GM12875 (cell line): ENCODE measurements around the gene KIF26B.

ENCODE experiments used
- H3K4me3 ChIP-seq: one replicate; pipeline ENCODE4 v1.5.1; 2011; ENCODE audit warnings: low read depth, low read length, control low read depth
- TF ChIP-seq, protein P1 (sequence below): IDR thresholded peaks from 2 replicates; pipeline ENCODE4 v1.5.1; 2011; ENCODE audit warnings: low read depth, mild to moderate bottlenecking, control low read depth, inconsistent platforms, low read length, moderate library complexity, borderline replicate concordance; ENCODE audit not compliant: insufficient read depth

Gene KIF26B

DNA sequence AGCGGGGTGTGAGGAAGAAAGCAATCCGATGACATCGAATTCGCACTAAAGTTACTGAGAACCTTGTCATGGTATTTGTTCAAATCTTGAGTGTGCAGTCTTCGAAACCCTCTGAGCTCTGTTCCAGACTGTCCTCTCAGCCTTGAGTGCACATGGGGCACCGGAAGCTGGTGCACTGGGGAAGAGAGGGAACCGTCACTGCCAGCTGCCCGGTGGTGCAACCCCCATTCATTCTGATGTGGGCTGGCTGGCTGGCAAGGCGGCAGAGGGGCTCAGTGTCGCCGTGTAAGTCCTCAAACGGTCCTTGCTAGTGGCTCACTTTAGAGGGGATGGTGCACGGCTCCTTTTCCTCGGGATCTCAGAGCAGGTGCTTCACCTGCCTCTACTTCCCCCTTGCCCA is 137.4 kb downstream of the KIF26B start:
- no peak overlapping the region for H3K4me3 ChIP-seq
- TF ChIP-seq, protein P1, sequence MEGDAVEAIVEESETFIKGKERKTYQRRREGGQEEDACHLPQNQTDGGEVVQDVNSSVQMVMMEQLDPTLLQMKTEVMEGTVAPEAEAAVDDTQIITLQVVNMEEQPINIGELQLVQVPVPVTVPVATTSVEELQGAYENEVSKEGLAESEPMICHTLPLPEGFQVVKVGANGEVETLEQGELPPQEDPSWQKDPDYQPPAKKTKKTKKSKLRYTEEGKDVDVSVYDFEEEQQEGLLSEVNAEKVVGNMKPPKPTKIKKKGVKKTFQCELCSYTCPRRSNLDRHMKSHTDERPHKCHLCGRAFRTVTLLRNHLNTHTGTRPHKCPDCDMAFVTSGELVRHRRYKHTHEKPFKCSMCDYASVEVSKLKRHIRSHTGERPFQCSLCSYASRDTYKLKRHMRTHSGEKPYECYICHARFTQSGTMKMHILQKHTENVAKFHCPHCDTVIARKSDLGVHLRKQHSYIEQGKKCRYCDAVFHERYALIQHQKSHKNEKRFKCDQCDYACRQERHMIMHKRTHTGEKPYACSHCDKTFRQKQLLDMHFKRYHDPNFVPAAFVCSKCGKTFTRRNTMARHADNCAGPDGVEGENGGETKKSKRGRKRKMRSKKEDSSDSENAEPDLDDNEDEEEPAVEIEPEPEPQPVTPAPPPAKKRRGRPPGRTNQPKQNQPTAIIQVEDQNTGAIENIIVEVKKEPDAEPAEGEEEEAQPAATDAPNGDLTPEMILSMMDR = no peak

DNA sequence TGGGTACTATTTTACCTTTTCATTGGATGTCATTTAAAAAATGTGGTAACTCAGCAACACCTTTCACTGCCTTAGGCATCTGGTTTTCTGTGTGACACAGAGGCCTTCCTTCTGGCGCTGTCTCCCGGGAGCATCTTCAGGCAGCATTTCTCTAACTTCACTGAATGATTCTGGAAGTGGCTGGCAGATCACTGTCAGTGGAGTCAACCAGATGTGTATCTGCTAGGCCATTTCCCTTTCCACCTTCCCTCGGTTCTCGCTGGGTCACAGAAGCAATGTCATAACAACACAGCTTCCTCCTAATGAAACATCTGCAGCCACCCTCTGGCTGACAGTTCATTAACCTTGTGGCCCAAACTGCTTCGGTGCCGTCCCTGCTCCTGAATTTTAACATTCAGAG is 137.8 kb downstream of the KIF26B start:
- H3K4me3 ChIP-seq = no peak overlapping the region
- TF ChIP-seq, protein P1 = no peak

DNA sequence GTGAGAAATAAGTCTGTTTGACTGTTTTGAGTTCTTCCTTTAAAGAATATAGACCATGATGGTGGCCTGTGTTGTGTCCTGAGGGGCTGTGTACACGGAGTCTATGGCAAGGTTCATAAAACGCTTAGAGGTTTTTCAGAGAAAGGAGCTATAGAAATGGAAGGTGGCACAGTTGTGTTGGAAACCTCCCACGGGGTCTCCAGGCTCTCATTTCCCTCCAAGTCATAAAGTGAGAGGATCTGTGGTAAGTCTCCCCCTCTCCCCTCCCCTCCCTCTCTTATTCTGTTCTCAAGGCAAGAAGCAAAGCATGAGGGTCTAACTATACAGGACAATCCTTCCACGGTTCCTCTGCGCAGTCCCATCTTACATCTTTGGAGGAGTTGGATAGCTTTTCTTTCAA is 139.2 kb downstream of the KIF26B start:
- TF ChIP-seq, protein P1 = no peak
- H3K4me3 ChIP-seq = no peak overlapping the region

DNA sequence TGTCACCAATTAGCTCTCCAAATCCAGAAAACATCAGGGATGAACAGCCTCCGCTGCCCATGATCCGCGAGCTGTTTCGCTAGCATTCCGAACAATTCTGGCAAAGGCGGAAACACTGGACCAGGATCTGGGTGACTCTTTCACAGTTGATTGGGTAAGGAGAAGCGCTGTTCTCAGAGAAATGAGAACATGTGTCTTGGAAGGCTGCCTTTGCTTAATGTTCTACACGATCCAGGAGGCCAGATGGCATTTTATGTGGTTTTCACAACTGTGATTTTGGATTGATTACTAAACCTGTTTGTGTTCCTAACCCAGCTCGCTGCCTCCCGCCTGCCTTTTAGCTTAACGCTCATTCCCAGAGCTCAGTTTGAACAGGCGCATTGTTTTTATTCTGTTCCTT is 144.0 kb downstream of the KIF26B start:
- TF ChIP-seq, protein P1 = no peak
- no peak overlapping the region for H3K4me3 ChIP-seq

DNA sequence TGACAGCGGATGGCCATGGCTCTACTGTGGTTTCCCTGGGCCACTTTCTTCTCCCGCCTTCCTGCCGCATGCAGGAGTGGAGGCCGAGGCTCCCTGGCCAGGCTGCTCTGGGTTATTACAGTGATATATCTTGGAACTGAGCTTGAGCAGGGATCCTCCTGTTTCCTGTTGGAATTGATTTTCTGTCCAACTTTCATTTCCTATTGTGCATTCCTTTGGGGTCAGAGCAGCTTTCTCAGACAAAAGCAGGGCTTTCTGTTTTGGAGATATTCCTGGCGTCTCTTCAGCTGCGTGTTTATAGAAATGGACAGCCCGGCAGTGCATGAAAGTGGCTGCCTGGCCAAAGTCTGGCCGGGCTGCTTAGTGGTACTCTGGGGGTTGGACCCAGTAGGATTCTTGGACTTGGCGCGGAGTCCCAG is 146.4 kb downstream of the KIF26B start:
- H3K4me3 ChIP-seq = no peak overlapping the region
- TF ChIP-seq, protein P1 = no peak

DNA sequence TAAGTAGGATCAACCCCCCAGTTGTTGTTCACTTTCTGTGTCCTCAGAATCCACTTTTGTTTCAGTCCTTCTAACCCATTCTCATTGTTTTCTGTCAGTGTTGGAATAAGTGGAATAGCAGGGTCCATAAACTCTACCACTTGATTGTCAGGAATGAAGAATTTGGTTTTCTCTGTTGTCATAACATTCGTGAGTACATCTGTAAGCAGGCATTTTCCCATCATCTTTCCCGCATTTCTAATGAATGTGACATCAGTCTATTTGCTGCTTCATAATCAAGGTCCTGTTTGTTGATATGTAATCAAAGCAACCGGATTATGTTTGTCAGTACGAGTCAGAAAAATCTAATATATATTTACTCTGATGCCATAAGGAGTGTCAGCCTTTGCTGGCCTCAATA is 147.1 kb downstream of the KIF26B start:
- TF ChIP-seq, protein P1 = no peak

DNA sequence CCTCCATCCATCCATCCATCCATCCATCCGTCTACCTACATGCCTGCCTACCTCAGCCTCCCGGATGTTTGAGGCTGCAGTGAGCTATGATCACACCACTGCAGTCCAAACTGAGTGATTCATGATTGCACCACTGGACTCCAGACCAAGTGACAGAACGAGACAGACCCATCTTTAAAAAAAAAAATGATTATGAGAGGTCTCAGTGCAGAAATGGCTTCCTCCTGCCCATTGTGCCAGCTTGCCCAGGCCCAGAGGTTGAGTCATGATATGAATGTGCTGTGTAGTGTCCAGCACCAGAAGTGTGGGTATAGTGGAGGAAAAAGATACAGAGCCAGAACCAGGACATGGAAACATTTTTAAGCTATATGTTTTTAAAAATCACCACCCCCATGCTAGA is 149.9 kb downstream of the KIF26B start:
- TF ChIP-seq, protein P1 = no peak
- H3K4me3 ChIP-seq = no peak overlapping the region

More for the DNA sequence above, 147.1 kb downstream of the KIF26B start:
- no peak overlapping the region for H3K4me3 ChIP-seq
